Aorta (tissue), 5 donors: Measurements from ENCODE around the gene MARK3. TPM values are rescaled to one million over a fixed set of nuclear protein-coding genes. Genes with fewer than 3 reads are reported as not detected.
A peak's percentile ranks its signal among the peaks of the same experiment; 100 is the strongest.
"Not testable (repeated sequence)": the region's sequence is repeated elsewhere in the genome, so short reads cannot be mapped to it uniquely, and the experiment has no call there.

Experiments
- ATAC-seq: fragments of 200-7000 bp; cut with Tn5 transposase; one replicate; pipeline ENCODE4 v1.9.1; 2022; ENCODE audit warnings: moderate library complexity; ENCODE audit not compliant: low FRiP score
- DNase-seq, 2 donors: peaks; one replicate each; pipeline ENCODE4 v3.0.0-alpha.2; 2020
- H3K27ac ChIP-seq, 2 donors: one replicate each; pipeline ENCODE4 v1.5.1; 2013; ENCODE audit warnings: low read length in 2 of 2, mild to moderate bottlenecking in 2 of 2, moderate library complexity in 2 of 2, control low read depth in 1 of 2, inconsistent platforms in 1 of 2, low read depth in 1 of 2
- H3K27me3 ChIP-seq, 2 donors: one replicate each; pipeline ENCODE4 v1.6.1; 2013; ENCODE audit warnings: control low read depth in 1 of 2, low read length in 1 of 2, mild to moderate bottlenecking in 1 of 2, moderate library complexity in 1 of 2; ENCODE audit not compliant: insufficient read depth in 2 of 2, control insufficient read depth in 1 of 2
- H3K36me3 ChIP-seq, 2 donors: one replicate each; pipeline ENCODE4 v1.6.1; 2013; ENCODE audit warnings: control low read depth in 1 of 2, low read length in 1 of 2, mild to moderate bottlenecking in 1 of 2; ENCODE audit not compliant: insufficient read depth in 2 of 2, control insufficient read depth in 1 of 2
- H3K4me1 ChIP-seq, 2 donors: one replicate each; pipeline ENCODE4 v1.6.1; 2013; ENCODE audit warnings: low read length in 2 of 2, control low read depth in 1 of 2, mild to moderate bottlenecking in 1 of 2, moderate library complexity in 1 of 2; ENCODE audit not compliant: insufficient read depth in 2 of 2, control insufficient read depth in 1 of 2
- H3K4me3 ChIP-seq, 2 donors: one replicate each; pipeline ENCODE4 v1.5.1; 2013; ENCODE audit warnings: low read length in 2 of 2, control low read depth in 1 of 2, mild to moderate bottlenecking in 1 of 2
- H3K9me3 ChIP-seq: one replicate; pipeline ENCODE4 v1.6.1; 2013; ENCODE audit warnings: mild to moderate bottlenecking, low read length; ENCODE audit not compliant: control insufficient read depth
- WGBS, 2 donors: extraction: QIAGEN DNeasy Blood & Tissue Kit; methylation state at CpG; one replicate each; pipeline ENCODE4 v1.1.7; 2013; 5-methylcytosine and 5-hydroxymethylcytosine counted together
- intact Hi-C, 2 donors: fragments of 100-400 bp; cut with DNase I; formaldehyde crosslinking; loops; one replicate each; pipeline versions ENCODE4 v1.14.2 to v1.15.0; 2022
- polyA plus RNA-seq, 2 donors: library from polyadenylated mRNA; stranded (reverse); fragments of 200-250 nt; gene quantifications; one replicate each; pipeline ENCODE4 v1.2.3, GENCODE V29; 2013
- total RNA-seq, 2 donors: library from RNA; stranded (reverse); fragmentation: NEBNext Ultra II Directional; extraction: Animal tissue kit (Norgen Biotek cat#: 25700); gene quantifications; one replicate each; pipeline ENCODE4 v1.2.1, GENCODE V29; 2021
- donor health status: healthy with polysubstance abuse.
- donor health status: Bipolar disorder and iron deficiency.
- donor health status: DM: no; HTN: no; CAD: no.
- donor health status: DM: no; HTN: no; CAD: no.
- donor health status: DM: yes; HTN: yes; CAD: no.

MARK3 gene
- total and polyA plus RNA-seq, 4 donors: 21.7 to 121 (median 86.0) TPM

GRCh38 chr14:103522649-103523574 is 137.7 kb downstream of the MARK3 start, which contains the start of gene CKB:
CKB (minus strand) TSS chr14:103522830; CDS start chr14:103522493, 337 bp downstream.
- Histone ChIP-seq H3K9me3 (no peaks in the 10 kb centered on the region), H3K4me3 (peak within 1 kb of the TSS; percentile 2 to 12), H3K27me3 (no peaks in the 10 kb centered on the region), H3K4me1 (no peaks in the 10 kb centered on the region), H3K36me3 (no peaks in the 10 kb centered on the region), H3K27ac (peak within 1 kb of the TSS in 1 of 2 donors; percentile 43)
- intact Hi-C loops: no loop called here
- ATAC-seq: no peak
- 11 to 16% methylated on average over 62 to 107 of the region's 107 CpGs for WGBS, 2 donors
- DNase-seq: peak; percentile 58 to 92

DNA sequence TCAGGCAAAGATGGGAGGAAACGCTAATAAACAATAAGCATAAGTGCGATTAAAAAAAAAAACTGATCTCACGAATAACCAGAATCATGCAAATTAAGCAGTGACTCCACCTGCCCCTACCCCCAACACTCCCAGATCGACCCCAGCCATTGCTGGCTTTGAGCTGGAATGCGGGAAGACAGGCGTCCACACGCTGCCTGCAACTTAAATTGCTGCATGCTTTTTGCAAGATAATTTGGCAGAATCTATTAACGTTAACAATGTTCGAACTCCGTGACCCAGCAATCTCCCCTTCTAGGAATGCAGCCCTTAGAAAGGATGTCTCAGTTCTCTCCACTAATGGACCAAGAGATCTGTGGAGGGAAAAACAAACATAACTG is 138.3 kb downstream of the MARK3 start:
- H3K27me3 ChIP-seq: no peaks in the 10 kb centered on the region
- no peaks in the 10 kb centered on the region for H3K36me3 ChIP-seq
- no peak overlapping the region for H3K4me3 ChIP-seq
- H3K9me3 ChIP-seq: no peaks in the 10 kb centered on the region
- no peaks in the 10 kb centered on the region for H3K4me1 ChIP-seq
- DNase-seq: no peak
- no peak overlapping the region for H3K27ac ChIP-seq
- ATAC-seq: no peak
- intact Hi-C loops: no loop called here
- 77% methylated on average over 10 of the region's 10 CpGs for WGBS, 2 donors

DNA sequence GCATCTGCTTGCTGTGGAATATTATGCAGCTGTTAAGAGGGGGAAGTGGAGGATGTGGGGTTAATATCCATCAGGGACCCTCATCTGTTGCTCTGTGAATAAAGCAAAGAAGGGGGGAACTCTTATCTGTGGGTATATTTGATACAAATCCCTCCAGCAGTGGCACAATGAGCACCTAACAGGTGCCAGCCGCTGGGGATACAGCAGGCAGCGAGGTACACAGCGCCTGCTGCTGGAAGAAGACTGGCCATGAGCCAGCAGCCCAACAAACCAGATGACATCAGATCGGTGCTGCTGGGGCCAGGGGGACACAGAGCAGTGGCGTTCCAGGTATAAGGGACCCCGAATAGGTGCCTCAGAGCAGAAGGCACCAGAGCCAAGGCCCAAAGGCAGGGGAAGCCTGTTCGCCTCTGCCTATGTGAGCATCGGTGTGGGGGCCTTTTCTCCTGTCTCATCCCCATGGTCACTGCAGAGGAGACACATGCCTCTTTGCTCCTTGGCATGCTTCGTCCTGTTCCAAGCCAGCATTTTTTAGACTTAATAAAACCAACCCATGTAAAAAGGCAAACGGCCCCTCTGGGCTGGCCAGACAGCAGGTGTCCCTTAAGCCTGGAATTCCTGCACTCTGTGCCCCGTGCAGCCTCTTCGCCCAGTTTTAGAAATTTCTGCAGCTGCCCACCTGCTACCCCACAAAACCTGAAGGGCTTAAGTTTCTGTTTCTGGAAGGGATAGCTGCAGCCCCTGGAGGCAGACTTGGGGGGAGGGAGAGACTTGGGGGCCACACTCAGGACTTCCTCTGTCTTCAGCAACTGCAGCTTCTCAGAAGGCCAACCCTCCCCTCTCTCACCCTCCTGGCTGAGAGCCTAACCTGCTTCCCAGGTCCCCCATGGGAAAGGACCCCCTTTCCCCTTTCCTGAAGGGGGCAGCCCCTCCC is 139.1 kb downstream of the MARK3 start:
- Histone ChIP-seq H3K4me3 (no peak overlapping the region), H3K27ac (no peak overlapping the region), H3K36me3 (no peaks in the 10 kb centered on the region), H3K27me3 (no peaks in the 10 kb centered on the region), H3K4me1 (no peaks in the 10 kb centered on the region), H3K9me3 (no peaks in the 10 kb centered on the region)
- intact Hi-C loops: no loop called here
- WGBS, 2 donors: 67 to 71% methylated on average over 11 to 12 of the region's 12 CpGs
- DNase-seq: no peak
- ATAC-seq: no peak

DNA sequence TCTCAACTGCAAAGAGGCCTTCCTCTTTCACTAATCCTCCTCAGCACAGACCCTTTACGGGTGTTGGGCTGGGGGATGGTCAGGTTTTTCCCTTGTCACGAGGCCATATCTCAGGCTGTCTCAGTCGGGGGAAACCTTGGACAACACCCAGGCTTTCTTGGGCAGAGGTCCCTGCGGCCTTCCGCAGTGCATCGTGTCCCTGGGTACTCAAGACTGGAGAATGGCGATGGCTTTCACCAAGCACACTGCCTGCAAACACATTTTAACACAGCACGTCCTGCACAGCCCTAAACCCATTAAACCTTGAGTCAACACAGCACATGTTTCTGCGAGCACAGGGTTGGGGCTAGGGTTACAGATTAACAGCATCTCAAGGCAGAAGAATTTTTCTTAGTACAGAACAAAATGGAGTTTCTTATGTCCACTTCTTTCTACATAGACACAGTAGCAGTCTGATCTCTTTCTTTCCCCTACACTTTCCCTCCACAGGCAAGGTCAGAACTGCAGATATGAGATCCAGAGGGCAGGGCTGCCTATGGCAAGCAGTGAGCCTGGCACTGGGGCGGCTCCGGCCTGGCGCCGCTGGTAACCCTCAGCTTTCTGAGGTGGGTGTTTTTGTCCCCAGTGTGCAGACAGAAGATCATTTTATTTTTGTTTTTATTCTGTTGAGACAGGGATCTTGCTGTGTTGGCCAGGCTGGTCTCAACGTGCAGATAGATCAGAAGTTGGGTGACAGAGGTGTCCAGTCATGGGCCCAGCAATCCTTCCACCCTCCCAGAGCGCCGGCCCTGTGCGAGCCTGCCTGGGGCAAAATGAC is 140.4 kb downstream of the MARK3 start:
- H3K4me1 ChIP-seq, intact Hi-C loops: not testable (repeated sequence)
- 56% methylated on average over 17 of the region's 17 CpGs for WGBS, 2 donors

GRCh38 chr14:103526247-103526913 is 141.2 kb downstream of the MARK3 start:
- Histone ChIP-seq H3K27ac (no peak overlapping the region), H3K9me3 (no peaks in the 10 kb centered on the region), H3K27me3 (no peaks in the 10 kb centered on the region), H3K4me3 (no peak overlapping the region), H3K36me3 (no peaks in the 10 kb centered on the region), H3K4me1 (no peaks in the 10 kb centered on the region)
- DNase-seq (no peak), ATAC-seq (no peak)
- intact Hi-C loops: no loop called here
- 74 to 77% methylated on average over 8 of the region's 8 CpGs for WGBS, 2 donors

More for the DNA sequence above, 140.4 kb downstream of the MARK3 start:
- H3K36me3 ChIP-seq, H3K9me3 ChIP-seq, H3K27me3 ChIP-seq, H3K27ac ChIP-seq, ATAC-seq, H3K4me3 ChIP-seq, DNase-seq: not testable (repeated sequence)

DNA sequence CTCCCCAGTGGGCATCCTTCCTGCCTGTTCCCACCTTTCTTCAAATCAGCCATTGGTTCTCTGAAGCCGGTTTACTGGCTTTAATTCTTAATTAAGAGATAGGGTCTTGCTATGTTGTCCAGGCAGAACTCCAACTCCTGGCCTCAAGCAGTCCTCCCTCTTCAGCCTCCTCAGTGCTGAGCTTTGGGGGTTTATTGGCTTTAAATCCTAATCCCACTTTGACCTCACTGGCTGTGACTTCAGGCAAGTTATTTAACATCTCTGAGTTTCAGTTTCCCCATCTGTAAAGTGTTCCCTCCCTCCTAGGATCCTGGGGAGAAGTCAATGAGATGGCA is 141.7 kb downstream of the MARK3 start:
- H3K27me3 ChIP-seq: no peaks in the 10 kb centered on the region
- 88 to 91% methylated on average over 1 of the region's 1 CpG for WGBS, 2 donors
- ATAC-seq (no peak), DNase-seq (no peak)
- H3K4me1 ChIP-seq: no peaks in the 10 kb centered on the region
- H3K9me3 ChIP-seq: no peaks in the 10 kb centered on the region
- H3K4me3 ChIP-seq: no peak overlapping the region
- no peak overlapping the region for H3K27ac ChIP-seq
- H3K36me3 ChIP-seq: no peaks in the 10 kb centered on the region
- intact Hi-C loops: no loop called here

GRCh38 chr14:103527408-103528145 is 142.4 kb downstream of the MARK3 start:
- 85 to 91% methylated on average over 14 of the region's 14 CpGs for WGBS, 2 donors
- Histone ChIP-seq H3K27me3 (no peaks in the 10 kb centered on the region), H3K36me3 (no peaks in the 10 kb centered on the region), H3K4me3 (no peak overlapping the region), H3K4me1 (no peaks in the 10 kb centered on the region), H3K27ac (no peak overlapping the region), H3K9me3 (no peaks in the 10 kb centered on the region)
- DNase-seq: no peak
- no peak for ATAC-seq
- intact Hi-C loops: no loop called here
